OCI-LY7 (cell line): ENCODE results near the gene APBA1. TPM values are rescaled to one million over a fixed set of nuclear protein-coding genes. Genes with fewer than 3 reads are reported as not detected.

Experiments
- BruUV-seq: library from RNA; stranded (reverse); fragments of 400-500 nt; replicated peaks from 2 replicates; lab custom pipeline; 2021; lab: Mats Ljungman, UMichigan
- CTCF ChIA-PET: fragments of 300-600 bp; sonication (Branson Sonifier 250); formaldehyde crosslinking; loops from one replicate; lab custom pipeline; 2022; ENCODE audit warnings: antibody characterized with exemption; ENCODE audit not compliant: unreplicated experiment; lab: Charles Lee
- POLR2A ChIA-PET: fragments of 300-600 bp; sonication (Branson Sonifier 250); formaldehyde crosslinking; loops from one replicate; lab custom pipeline; 2022; ENCODE audit warnings: antibody characterized with exemption; lab: Charles Lee
- DNase-seq: peaks from one replicate; pipeline ENCODE4 v3.0.0-alpha.2; 2015; ENCODE audit warnings: low spot score
- H2AFZ ChIP-seq: fragments of 200-600 bp; sonication (generic), shearing (Covaris generic); 2 replicates; pipeline ENCODE4 v1.6.1; 2014; ENCODE audit warnings: mild to moderate bottlenecking, antibody characterized with exemption, low read length, moderate library complexity
- H3K27ac ChIP-seq: fragments of 200-600 bp; sonication (generic); 2 replicates; pipeline ENCODE4 v1.5.1; 2014; ENCODE audit warnings: mixed run types, low read depth, mild to moderate bottlenecking, moderate library complexity, low read length, inconsistent platforms; ENCODE audit not compliant: poor library complexity, severe bottlenecking
- H3K36me3 ChIP-seq: fragments of 200-600 bp; sonication (generic); 2 replicates; pipeline ENCODE4 v1.6.1; 2014; ENCODE audit warnings: mild to moderate bottlenecking, antibody characterized with exemption, low read length, moderate library complexity, mixed read lengths; ENCODE audit not compliant: insufficient read depth
- H3K4me1 ChIP-seq: fragments of 200-600 bp; sonication (generic); 2 replicates; pipeline ENCODE4 v1.5.1; 2014; ENCODE audit warnings: mild to moderate bottlenecking, low read length; ENCODE audit not compliant: insufficient read depth, poor library complexity, severe bottlenecking
- H3K4me2 ChIP-seq: fragments of 200-600 bp; sonication (generic); 2 replicates; pipeline ENCODE4 v1.6.1; 2014; ENCODE audit warnings: mild to moderate bottlenecking, low read length
- H3K4me3 ChIP-seq: fragments of 200-600 bp; sonication (generic); 2 replicates; pipeline ENCODE4 v1.5.1; 2014; ENCODE audit warnings: mild to moderate bottlenecking, low read depth, low read length; ENCODE audit not compliant: poor library complexity, severe bottlenecking
- H3K79me2 ChIP-seq: fragments of 200-600 bp; sonication (generic); 2 replicates; pipeline ENCODE4 v1.6.1; 2016; ENCODE audit warnings: low read depth, mild to moderate bottlenecking, low read length, moderate library complexity, mixed read lengths; ENCODE audit not compliant: insufficient read depth
- H3K9me2 ChIP-seq: fragments of 200-600 bp; sonication (generic); 2 replicates; pipeline ENCODE4 v1.6.1; 2016; ENCODE audit warnings: mild to moderate bottlenecking, low read length, mixed read lengths; ENCODE audit not compliant: insufficient read depth
- H3K9me3 ChIP-seq: fragments of 200-600 bp; sonication (generic); 2 replicates; pipeline ENCODE4 v1.6.1; 2014; ENCODE audit warnings: mild to moderate bottlenecking, mixed run types, low read length, mixed read lengths
- H4K20me1 ChIP-seq: fragments of 200-600 bp; sonication (generic); 2 replicates; pipeline ENCODE4 v1.6.1; 2014; ENCODE audit warnings: mild to moderate bottlenecking, antibody characterized with exemption, low read length, moderate library complexity, mixed read lengths; ENCODE audit not compliant: insufficient read depth
- CTCF ChIP-seq: fragments of 200-600 bp; sonication (generic); conservative IDR thresholded peaks from 2 replicates; pipeline ENCODE4 v1.5.1; 2014; ENCODE audit warnings: mild to moderate bottlenecking, antibody characterized with exemption, low read length, moderate library complexity, mixed read lengths
- EZH2phosphoT487 ChIP-seq: fragments of 200-600 bp; sonication (generic); IDR thresholded peaks from 2 replicates; pipeline ENCODE4 v1.6.1; 2018; ENCODE audit warnings: low read depth, borderline replicate concordance, mild to moderate bottlenecking, mixed run types, antibody characterized with exemption, low read length, moderate library complexity, mixed read lengths
- intact Hi-C: fragments of 100-400 bp; cut with micrococcal nuclease; formaldehyde crosslinking; loops from one replicate; pipeline ENCODE4 v1.10.0; 2022; ENCODE audit not compliant: unreplicated experiment
- total RNA-seq, 2 experiments: library from RNA; depleted of rRNA in 1 of 2; stranded (reverse); fragments of >200 nt in 1 of 2; shearing (Covaris generic) in 1 of 2; gene quantifications; 2 replicates each; pipeline ENCODE4 v1.2.3, GENCODE V29; 2014 to 2022

APBA1 gene
- total RNA-seq, 2 experiments from 2014 or later: not detected

GRCh38 chr9:69646810-69647209, 25.4 kb downstream of the APBA1 start:
- Histone ChIP-seq H3K36me3 (no peaks in the 10 kb centered on the region), H3K9me2 (no peaks in the 10 kb centered on the region), H4K20me1 (no peaks in the 10 kb centered on the region), H3K27ac (no peak overlapping the region), H3K4me2 (no peak overlapping the region), H2AFZ (no peak overlapping the region), H3K9me3 (no peaks in the 10 kb centered on the region), H3K4me1 (no peaks in the 10 kb centered on the region), H3K4me3 (no peak overlapping the region), H3K79me2 (no peaks in the 10 kb centered on the region)
- ChIA-PET CTCF (no interaction called here), POLR2A (no interaction called here)
- TF ChIP-seq EZH2phosphoT487 (no peak), CTCF (no peak)
- intact Hi-C loops: no loop called here
- no peak for DNase-seq
- no TSS peak for BruUV-seq

- no TSS peak for BruUV-seq
- Histone ChIP-seq H3K9me3 (no peaks in the 10 kb centered on the region), H3K9me2 (no peaks in the 10 kb centered on the region), H2AFZ (no peak overlapping the region), H3K27ac (no peak overlapping the region), H3K4me1 (no peaks in the 10 kb centered on the region), H3K4me2 (no peak overlapping the region), H3K36me3 (no peaks in the 10 kb centered on the region), H4K20me1 (no peaks in the 10 kb centered on the region), H3K79me2 (no peaks in the 10 kb centered on the region), H3K4me3 (no peak overlapping the region)
- intact Hi-C loops: no loop called here
- no peak for DNase-seq
- ChIA-PET CTCF (no interaction called here), POLR2A (no interaction called here)
- TF ChIP-seq EZH2phosphoT487: no peak
- TF ChIP-seq CTCF: no peak
Measured at GRCh38 chr9:69645488-69645887, 26.7 kb downstream of the APBA1 start.

GRCh38 chr9:69643098-69643497, 29.1 kb downstream of the APBA1 start:
- POLR2A ChIA-PET: no interaction called here
- Histone ChIP-seq H3K9me2 (no peaks in the 10 kb centered on the region), H3K27ac (no peak overlapping the region), H3K4me1 (no peaks in the 10 kb centered on the region), H3K36me3 (no peaks in the 10 kb centered on the region), H3K4me3 (no peak overlapping the region), H2AFZ (no peak overlapping the region), H4K20me1 (no peaks in the 10 kb centered on the region), H3K4me2 (no peak overlapping the region), H3K9me3 (no peaks in the 10 kb centered on the region), H3K79me2 (no peaks in the 10 kb centered on the region)
- CTCF ChIA-PET: no interaction called here
- no TSS peak for BruUV-seq
- intact Hi-C loops: no loop called here
- no peak for TF ChIP-seq CTCF
- TF ChIP-seq EZH2phosphoT487: no peak
- no peak for DNase-seq
